ENCODE measurements around the gene NR5A2.

DNA sequence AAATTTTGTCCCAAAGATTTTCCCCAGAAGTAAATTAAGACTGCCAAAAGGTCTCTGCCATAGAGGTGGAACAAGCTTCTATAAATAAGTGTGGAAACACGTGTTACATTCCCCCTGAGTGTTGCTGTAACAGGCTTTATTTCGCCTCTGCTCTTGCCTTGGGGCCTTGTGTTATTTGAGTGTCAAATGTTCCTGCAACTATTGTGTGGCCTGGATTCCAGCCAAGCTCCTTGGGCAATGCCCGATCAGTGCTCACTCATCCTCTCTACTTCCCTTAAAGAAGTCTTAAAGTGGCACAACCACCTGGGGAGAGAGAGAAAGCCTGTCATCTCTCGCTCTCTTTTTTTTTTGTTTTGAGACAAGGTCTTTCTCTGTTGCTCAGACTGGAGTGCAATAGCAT is 156.7 kb downstream of the NR5A2 start:
- no peak for TF ChIP-seq POLR2A (IDR thresholded peaks at IDR 0.05; ENCODE audit: low read depth, low read length)
- TF ChIP-seq, protein P1, sequence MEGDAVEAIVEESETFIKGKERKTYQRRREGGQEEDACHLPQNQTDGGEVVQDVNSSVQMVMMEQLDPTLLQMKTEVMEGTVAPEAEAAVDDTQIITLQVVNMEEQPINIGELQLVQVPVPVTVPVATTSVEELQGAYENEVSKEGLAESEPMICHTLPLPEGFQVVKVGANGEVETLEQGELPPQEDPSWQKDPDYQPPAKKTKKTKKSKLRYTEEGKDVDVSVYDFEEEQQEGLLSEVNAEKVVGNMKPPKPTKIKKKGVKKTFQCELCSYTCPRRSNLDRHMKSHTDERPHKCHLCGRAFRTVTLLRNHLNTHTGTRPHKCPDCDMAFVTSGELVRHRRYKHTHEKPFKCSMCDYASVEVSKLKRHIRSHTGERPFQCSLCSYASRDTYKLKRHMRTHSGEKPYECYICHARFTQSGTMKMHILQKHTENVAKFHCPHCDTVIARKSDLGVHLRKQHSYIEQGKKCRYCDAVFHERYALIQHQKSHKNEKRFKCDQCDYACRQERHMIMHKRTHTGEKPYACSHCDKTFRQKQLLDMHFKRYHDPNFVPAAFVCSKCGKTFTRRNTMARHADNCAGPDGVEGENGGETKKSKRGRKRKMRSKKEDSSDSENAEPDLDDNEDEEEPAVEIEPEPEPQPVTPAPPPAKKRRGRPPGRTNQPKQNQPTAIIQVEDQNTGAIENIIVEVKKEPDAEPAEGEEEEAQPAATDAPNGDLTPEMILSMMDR (IDR thresholded peaks at IDR 0.05 in 2 of 3, conservative IDR thresholded peaks at IDR 0.05 in 1 of 3; ENCODE audit: control insufficient read depth in 2 of 3, extremely low read depth in 1 of 3, insufficient read depth in 1 of 3, low read depth in 3 of 3, low read length in 3 of 3) = no peak
- no peak for TF ChIP-seq MTA2 (IDR thresholded peaks at IDR 0.05; ENCODE audit: low read depth)
- TF ChIP-seq JUNB (IDR thresholded peaks at IDR 0.05) = no peak
- TF ChIP-seq, protein P2, sequence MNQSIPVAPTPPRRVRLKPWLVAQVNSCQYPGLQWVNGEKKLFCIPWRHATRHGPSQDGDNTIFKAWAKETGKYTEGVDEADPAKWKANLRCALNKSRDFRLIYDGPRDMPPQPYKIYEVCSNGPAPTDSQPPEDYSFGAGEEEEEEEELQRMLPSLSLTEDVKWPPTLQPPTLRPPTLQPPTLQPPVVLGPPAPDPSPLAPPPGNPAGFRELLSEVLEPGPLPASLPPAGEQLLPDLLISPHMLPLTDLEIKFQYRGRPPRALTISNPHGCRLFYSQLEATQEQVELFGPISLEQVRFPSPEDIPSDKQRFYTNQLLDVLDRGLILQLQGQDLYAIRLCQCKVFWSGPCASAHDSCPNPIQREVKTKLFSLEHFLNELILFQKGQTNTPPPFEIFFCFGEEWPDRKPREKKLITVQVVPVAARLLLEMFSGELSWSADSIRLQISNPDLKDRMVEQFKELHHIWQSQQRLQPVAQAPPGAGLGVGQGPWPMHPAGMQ (IDR thresholded peaks at IDR 0.05; ENCODE audit: borderline replicate concordance) = no peak
- TF ChIP-seq GATAD2B (conservative IDR thresholded peaks at IDR 0.05; ENCODE audit: low read depth) = no peak
- TF ChIP-seq, protein P3, sequence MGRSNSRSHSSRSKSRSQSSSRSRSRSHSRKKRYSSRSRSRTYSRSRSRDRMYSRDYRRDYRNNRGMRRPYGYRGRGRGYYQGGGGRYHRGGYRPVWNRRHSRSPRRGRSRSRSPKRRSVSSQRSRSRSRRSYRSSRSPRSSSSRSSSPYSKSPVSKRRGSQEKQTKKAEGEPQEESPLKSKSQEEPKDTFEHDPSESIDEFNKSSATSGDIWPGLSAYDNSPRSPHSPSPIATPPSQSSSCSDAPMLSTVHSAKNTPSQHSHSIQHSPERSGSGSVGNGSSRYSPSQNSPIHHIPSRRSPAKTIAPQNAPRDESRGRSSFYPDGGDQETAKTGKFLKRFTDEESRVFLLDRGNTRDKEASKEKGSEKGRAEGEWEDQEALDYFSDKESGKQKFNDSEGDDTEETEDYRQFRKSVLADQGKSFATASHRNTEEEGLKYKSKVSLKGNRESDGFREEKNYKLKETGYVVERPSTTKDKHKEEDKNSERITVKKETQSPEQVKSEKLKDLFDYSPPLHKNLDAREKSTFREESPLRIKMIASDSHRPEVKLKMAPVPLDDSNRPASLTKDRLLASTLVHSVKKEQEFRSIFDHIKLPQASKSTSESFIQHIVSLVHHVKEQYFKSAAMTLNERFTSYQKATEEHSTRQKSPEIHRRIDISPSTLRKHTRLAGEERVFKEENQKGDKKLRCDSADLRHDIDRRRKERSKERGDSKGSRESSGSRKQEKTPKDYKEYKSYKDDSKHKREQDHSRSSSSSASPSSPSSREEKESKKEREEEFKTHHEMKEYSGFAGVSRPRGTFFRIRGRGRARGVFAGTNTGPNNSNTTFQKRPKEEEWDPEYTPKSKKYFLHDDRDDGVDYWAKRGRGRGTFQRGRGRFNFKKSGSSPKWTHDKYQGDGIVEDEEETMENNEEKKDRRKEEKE (IDR thresholded peaks at IDR 0.05) = no peak
- TF ChIP-seq, protein P4, sequence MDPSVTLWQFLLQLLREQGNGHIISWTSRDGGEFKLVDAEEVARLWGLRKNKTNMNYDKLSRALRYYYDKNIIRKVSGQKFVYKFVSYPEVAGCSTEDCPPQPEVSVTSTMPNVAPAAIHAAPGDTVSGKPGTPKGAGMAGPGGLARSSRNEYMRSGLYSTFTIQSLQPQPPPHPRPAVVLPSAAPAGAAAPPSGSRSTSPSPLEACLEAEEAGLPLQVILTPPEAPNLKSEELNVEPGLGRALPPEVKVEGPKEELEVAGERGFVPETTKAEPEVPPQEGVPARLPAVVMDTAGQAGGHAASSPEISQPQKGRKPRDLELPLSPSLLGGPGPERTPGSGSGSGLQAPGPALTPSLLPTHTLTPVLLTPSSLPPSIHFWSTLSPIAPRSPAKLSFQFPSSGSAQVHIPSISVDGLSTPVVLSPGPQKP (IDR thresholded peaks at IDR 0.05; ENCODE audit: low read depth, low read length) = no peak
- TF ChIP-seq EZH2 (IDR thresholded peaks at IDR 0.05; ENCODE audit: borderline replicate concordance, control insufficient read depth, low read depth, low read length) = no peak
- TF ChIP-seq HCFC1 (IDR thresholded peaks at IDR 0.05; ENCODE audit: low read length) = no peak

Data from GM12878 (cell line).